HG03442 (cell line): ENCODE measurements around the gene SH3PXD2A.

ENCODE experiments used
- ATAC-seq: cut with Tn5 transposase; IDR thresholded peaks from one replicate; pipeline ENCODE4 v1.9.1; 2021; ENCODE audit warnings: mild to moderate bottlenecking, moderate library complexity; ENCODE audit not compliant: unreplicated experiment

SH3PXD2A gene, protein sequence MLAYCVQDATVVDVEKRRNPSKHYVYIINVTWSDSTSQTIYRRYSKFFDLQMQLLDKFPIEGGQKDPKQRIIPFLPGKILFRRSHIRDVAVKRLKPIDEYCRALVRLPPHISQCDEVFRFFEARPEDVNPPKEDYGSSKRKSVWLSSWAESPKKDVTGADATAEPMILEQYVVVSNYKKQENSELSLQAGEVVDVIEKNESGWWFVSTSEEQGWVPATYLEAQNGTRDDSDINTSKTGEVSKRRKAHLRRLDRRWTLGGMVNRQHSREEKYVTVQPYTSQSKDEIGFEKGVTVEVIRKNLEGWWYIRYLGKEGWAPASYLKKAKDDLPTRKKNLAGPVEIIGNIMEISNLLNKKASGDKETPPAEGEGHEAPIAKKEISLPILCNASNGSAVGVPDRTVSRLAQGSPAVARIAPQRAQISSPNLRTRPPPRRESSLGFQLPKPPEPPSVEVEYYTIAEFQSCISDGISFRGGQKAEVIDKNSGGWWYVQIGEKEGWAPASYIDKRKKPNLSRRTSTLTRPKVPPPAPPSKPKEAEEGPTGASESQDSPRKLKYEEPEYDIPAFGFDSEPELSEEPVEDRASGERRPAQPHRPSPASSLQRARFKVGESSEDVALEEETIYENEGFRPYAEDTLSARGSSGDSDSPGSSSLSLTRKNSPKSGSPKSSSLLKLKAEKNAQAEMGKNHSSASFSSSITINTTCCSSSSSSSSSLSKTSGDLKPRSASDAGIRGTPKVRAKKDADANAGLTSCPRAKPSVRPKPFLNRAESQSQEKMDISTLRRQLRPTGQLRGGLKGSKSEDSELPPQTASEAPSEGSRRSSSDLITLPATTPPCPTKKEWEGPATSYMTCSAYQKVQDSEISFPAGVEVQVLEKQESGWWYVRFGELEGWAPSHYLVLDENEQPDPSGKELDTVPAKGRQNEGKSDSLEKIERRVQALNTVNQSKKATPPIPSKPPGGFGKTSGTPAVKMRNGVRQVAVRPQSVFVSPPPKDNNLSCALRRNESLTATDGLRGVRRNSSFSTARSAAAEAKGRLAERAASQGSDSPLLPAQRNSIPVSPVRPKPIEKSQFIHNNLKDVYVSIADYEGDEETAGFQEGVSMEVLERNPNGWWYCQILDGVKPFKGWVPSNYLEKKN

DNA sequence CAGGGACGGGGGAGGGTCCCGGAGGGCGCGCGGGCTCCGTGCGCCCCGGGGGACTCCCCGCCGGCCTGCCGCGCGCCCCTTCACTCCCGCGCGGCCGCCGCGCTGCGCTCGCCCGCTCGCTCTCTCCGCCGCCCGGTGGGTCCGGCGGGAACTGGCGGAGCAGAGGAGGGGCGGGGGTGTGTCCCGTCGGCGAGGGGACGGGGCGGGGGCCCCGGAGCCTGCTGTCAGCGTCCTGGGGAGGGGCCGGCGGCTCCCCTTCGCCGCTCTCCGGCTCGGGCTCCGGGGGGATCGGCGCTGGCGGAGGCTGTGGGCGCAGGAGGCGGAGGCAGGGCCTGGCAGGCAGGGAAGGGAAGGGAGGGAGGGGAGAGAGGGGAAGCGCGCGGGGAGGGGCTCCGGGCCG lies at the start of gene SH3PXD2A:
Gene SH3PXD2A, minus strand, starts transcription at position 153 of the 400 bp plus-strand sequence. CDS start 310 bp downstream, outside the sequence.
- no peak for ATAC-seq

DNA sequence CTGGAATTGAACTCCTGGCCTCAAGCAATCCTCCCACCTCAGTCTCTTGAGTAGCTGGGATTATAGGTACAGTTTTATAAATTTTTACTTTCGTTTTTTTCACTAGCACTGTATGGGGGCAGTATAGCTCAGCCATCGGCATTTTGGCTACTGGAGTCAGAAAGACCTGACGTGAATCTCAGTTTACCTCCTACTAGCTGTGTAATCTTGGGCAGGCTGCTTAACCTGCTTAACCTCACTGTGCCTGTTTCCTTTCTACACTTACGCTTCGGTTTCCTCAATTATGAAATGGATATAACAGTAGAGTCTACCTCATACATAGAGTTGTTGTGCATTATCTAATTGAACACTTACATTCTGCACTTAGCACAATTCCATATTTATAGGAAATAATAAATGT lies 45.9 kb upstream of the SH3PXD2A start:
- no peak for ATAC-seq

DNA sequence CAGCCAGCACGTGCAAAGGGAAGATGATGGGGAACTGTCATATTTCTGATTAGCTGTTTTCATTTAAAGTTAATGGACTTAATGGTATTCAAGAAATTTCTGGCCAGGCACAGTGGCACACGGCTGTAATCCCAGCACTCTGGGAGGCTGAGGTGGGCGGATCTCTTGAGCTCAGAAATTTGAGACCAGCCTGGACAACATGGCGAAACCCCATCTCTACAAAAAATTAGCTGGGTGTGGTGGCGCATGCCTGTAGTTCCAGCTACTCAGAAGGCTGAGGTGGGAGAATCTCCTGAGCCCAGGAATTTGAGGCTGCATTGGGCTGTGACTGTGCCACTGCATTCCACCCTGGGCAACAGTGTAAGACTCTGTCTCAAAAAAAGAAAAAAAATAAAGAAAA lies 43.9 kb upstream of the SH3PXD2A start:
- ATAC-seq = no peak

DNA sequence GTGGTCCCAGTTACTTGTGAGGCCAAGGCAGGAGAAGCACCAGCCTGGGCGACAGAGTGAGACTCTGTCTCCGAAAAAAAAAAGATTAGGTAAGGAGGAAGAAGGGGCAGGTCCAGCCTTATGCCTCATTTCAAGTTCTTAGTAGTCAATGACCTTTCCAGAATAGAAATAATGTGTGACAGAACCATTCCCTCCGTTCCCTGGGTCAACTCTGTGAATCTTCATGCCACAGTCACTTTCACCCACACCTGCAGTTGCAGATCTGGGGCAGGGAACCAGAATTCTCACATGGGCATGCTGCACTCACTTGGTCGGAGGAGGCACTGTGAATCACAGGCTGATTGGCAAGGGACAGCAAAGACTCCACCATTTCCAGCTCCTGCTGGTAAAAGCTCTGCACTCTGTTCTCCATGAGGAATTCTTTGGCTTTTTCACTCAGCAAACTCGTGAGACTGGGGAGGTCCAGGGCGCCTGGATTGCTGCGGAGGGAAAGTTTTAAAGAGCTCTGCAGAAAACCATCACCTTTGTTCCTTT lies 41.9 kb upstream of the SH3PXD2A start:
- no peak for ATAC-seq

DNA sequence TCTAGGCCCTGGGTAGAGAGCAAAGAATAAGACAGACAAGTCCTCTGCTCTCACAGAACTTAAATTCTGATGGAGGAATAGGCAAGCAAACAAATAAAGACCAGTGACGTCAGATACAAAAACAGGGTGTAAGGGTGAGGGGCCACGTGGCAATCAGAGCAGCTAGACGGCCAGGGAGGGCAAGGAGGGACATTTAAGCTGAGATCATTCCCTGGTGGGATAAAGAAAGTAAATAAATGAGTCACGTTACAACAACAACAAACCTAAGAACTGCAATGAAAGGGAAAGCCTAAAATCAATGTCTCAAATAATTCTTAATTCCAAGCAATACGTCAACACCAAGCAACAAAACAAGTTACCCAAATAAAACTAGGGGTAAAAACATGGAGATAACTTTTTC lies 40.8 kb upstream of the SH3PXD2A start:
- ATAC-seq = no peak

DNA sequence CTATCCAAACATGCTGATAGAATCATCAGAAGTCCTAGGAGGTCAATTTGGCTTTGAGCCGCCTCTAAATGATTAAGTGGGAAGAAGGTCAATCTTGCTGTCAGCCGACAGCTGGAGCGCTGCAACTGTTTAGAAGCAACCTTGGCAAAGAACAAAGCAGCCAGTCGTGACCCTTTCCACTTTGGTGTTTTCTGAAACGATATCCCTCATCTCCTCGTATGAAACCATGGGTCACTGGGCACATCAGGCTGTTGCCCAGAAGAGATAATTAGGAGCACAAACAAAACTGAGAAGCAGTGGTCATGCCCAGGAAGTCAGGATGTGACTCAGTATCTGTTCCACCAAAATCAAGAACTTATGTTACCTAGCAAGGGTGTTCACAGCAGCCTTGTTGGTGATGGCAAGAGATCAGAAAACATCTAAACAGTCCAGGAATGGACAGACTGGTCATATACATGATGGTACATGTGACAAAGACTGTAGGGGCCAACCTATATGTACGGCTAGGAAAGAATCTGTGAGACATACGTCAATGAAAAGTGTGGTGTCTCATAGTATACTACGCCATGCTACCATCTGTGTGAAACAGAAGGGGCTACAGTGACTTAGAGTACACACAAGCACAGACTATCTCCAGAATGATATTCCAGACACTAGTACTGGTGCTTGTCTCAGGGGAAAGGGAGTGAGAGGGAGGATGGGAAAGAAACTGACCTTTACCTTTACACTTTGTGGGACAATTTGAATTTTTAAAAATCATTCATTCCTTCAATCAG lies 40.2 kb upstream of the SH3PXD2A start:
- no peak for ATAC-seq

DNA sequence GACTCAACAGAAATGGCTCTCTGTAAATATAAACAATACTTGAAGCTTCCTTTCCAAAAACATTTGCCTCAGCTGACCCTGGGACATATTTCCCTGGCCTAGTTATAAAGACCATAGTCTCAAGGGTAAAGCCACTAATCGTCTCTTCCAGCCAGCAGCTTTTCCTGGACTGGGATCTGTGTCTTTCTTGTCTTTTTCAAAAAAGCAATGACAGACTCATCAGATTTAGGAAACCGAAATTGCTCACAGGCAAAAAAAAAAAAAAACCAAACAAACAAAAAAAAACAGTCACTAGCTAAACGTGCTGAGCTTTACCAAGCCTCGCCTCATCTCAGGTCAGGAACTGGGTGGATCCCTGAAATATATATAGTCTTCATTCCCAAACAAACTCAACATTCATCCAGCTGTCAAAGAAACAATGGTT lies 39.1 kb upstream of the SH3PXD2A start:
- ATAC-seq = no peak

DNA sequence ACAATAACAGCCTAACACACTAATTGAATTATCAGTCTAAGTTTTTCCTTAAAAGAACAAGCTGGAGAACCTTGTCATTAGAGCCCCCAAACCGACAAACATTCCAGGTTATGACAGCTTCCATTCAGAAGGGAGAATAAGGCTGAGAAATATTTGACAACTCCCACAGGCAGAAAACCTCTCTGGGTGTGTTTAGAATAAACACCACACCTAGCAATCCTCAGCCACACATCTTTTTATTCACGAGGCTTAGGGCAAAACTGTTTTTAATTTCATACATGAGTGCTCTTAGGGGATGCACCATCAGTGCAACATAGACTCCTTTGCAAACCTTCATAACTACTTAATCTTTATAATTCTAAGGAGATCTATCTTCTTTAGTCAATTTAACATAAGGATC lies 38.4 kb upstream of the SH3PXD2A start:
- ATAC-seq = no peak

DNA sequence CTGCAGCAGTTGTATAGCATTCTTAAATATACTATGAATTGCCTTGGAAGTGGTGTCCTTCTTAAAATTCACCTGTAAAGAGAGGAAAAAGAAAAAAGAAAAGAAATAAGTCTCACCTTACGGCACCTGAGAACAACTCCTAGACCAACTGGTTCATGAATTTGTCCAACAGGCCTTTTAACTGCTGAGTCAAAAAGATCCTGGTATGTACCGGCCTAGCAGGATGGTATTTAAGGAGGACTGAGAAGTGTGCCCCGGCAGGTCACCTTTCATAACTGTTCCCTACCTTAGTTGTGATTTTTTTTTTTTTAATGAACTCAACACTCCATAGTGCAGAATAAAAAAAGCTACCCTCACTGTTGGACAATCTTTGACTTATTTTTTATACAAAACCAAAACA lies 36.8 kb upstream of the SH3PXD2A start:
- ATAC-seq = no peak

DNA sequence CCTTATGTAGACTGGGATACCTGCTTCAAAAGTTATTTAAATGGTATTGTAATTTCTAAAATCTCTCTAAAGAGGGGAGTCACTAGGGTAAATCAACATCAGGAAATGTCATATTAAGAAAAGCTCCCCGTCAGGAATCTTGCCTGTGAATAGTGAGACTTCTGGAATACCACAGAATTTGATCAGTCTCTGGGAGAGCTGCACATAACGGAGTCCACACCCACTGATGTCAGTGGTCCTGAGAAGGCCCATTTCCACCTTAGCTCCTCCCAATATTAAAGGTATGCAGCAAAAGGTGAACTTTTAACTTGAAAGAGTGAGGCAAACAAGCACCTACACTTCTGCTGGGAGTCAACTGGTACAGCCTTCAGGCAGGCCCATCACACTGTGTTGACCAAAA lies 35.3 kb upstream of the SH3PXD2A start:
- ATAC-seq = no peak

DNA sequence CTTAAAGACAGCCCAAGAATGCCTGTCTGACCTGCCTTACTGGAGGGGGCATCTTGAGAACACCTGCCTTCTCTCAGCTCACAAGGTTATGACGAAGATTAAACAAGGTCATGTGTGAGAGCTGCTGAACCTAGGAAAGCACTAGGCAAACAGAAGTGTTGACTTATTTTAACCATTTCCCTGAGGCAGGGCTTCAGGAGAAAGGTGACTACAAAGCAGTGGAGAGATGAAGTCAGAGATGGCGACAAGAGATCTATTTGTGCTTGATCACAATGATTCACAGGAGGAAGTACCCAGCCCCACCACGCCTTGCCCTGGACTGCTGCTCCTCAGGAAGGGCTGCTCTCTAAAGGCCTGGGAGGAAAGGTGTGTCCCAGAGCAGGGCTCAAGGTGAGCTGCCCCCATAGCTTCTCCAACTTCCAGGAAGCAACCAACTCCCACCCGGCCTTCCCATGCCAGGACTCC lies 34.9 kb upstream of the SH3PXD2A start:
- no peak for ATAC-seq

DNA sequence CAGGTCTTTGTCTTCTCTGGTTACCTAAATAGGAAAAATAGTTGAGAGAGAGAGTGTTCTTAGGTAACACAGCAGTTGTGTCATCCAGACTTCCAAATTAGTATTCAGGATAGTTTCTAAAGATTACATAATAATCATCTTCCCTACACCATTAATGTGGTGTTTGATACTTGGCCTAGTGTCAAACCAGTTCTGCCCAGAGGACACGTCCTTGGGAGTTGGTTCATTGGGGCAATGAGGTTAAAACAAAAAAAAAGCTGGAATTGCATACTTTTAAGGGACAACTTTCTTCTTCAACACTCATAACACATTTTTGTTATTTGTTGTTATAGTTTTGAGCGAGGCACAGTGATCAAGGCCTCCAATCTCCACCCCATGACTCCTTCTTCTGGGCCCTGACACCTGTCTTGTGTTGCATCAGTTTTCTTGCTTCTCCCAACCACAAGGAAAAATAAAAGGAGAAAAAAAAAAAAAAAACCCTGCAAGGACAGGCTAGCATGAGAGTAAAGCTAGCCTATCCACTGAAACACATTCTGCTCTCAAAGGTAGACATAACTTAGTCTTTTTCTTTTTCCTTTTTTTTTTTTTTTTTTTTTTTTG lies 33.8 kb upstream of the SH3PXD2A start:
- ATAC-seq = no peak

DNA sequence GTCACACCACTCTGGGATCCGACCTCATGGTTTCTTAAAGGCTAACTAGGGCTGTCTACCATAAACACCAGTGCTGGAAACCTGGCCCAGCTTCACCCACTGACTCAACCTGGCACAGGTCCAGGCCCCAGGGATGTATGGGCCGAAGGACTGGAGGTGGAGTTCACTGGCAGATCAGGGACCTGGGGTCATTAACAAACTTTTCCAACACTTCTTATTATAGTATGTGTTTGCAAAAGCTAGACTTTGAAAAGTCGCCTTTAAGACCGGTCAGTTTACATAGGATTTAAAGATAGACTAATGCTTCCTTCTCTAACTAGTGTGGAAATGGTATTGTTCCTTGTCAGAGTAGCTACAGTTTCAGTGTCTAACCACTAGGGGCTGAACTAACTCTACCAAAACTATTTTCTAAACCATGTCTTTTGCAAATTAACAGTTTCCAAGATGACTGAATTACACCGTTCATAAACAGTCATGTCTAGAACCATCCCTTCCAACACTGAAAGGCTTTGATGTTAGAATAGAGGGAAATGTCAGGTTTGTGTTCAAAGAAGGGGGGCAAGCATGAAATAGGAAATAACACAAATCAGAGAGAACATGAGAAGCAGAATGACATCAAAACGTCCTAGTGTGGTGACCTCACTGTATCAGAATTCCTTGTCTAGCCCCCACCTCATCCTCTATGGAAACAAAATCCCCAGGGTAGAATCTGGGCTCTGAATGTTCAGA lies 32.9 kb upstream of the SH3PXD2A start:
- ATAC-seq = peak; percentile 56

DNA sequence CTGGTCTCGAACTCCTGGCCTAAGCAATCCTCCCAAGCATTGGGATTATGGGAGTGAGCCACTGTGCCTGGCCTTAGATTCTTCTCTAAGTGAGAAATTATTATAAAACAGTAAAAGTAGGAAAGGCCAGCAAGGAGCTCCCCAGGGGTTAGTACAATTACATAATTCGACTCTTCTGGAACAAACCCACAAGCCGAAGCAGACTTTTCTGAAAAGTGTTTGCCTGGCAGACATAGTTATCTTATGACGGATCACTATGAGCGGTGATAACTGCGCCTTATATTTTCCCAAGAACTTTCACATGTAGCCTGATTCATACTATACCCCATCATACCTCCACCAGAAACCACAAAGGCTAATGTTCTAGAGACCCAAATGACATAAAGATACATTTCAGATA lies 30.2 kb upstream of the SH3PXD2A start:
- no peak for ATAC-seq

DNA sequence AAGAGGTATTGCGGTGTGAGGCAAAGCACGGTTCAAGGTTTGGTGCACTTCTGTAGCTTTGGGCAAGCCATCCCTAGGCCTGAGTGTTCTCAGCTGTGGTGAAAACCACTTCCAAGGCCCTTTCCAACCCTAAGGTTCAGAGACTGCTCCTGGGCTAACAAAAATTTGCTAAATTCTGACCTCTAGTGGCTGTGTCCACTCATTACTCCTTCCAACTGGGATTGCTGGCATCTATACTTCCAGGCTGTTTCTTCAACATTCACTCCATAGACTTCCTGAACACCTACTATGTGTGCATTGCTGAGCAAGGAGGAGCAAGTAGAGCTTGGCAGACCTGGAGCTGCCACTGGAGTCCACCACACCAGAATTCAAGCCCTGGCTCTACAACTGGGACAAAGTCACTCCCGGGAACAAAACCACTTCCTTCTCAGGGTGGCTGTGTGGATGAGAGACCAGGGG lies 29.3 kb upstream of the SH3PXD2A start:
- ATAC-seq = peak; percentile 43

DNA sequence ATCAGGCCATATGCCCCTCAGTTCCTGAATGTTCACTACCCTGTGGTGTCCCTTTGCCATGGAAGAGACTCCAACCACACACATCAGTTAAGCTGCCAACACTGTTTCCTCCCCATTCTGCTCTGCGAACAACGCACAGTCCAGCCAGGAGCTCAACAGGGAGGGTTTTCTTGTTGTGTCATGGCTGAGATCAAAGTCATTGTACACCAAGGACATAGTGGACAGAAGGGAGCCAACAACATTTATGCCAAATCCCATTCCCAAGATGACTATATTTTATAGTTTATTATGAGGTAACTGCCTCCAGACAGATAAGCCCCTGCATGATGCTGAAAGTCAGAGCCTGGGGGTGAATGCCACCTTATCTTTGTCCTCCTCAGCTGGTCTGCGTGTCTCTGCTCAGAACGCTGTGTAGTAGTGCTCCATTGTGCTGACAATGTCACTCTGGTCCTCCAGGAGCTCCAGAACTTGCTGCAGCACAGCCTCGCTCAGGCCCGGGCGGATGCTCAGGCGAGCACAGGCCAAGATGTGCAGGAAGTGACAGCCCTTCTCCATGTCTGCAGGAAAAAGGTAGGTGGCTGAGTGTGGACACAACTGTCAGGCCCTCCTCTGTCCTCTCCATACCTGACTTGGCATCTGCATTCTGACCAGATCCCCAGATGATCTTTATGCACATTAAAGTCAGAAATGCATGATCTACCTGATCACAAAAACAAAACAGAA lies 27.1 kb upstream of the SH3PXD2A start:
- ATAC-seq = no peak

DNA sequence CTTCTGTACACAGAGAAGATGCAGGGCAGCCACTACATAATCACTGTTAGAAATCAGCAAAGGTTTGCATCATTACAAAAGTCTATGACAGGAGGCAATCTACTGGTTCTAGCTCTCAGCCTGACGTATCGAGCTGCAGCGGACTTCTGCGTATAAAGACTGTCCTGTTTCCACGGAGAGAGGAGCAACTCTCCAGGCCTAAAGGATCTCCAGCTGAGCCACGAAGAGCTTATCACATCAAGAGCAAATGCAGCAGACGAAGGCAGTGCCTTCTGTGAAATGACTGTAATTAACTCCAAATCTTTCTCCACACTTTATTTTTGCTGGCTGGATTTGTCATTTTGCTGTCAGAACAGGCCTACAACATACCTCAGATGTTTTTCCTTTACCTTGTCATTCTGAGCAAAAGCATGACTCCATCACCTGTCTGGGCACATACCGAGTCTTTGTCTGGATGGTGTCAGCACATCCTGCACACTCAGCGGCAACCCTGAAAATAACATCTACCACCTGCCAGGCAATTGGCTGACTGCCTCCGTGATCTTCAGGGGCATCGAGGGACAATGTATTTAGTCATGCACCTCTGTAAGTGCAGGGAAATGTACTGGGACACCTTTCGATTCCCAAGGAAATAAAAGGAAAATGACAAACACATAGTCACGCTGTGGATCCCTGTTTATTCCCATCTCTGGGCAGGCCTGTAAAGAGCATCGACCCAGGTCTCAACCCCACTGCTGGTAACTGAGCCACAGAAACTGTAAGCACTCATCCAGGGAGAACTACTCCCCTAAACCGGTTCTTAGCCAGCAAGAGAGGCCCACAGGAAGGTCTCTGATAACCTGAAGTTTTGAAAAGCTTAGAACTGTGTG lies 26.3 kb upstream of the SH3PXD2A start:
- ATAC-seq = no peak

DNA sequence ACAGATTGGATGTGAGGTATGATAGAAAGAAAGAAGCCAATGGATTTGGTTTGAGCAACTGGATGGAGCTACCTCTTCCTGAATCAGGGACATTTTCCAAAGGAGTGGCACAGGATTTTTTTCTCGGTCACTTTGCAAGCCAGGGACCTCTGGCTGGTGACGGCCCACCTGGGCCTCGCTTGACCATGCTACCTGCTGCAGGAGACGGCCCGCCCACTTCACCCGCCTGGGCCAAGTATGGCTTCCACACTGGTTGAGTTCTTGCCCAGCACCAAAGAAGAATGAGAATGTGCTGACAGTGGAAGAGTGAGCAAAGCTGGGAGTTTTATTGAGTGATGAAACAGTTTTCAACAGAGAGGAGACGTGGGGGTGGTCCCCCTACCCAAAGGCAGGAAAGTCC lies 24.5 kb upstream of the SH3PXD2A start:
- ATAC-seq = no peak
